Pancreas (tissue), 10 donors: Measurements from ENCODE around the gene WDR3. TPM values are rescaled to one million over a fixed set of nuclear protein-coding genes. Genes with fewer than 3 reads are reported as not detected.

Experiments
- ATAC-seq, 4 donors: fragments of 200-7000 bp; cut with Tn5 transposase; one replicate each; pipeline versions ENCODE4 v1.8.0 to v1.9.1; 2020; ENCODE audit warnings: mild to moderate bottlenecking in 4 of 4, moderate library complexity in 4 of 4
- DNase-seq, 6 donors: peaks; one replicate each; pipeline ENCODE4 v3.0.0-alpha.2; 2020
- FAIRE-seq: peaks from 2 replicates; lab custom pipeline; 2012; peaks lifted over from hg19 to GRCh38; lab: Jason Lieb, UNC
- H3K27ac ChIP-seq, 4 donors: fragments of 200-600 bp; sonication (generic); 1 replicate in 3 of 4; 2 replicates in 1 of 4; pipeline versions ENCODE4 v1.5.0 to v1.8.0; 2020
- H3K27me3 ChIP-seq, 4 donors: fragments of 200-600 bp; one replicate each; pipeline ENCODE4 v1.8.0; 2021
- H3K36me3 ChIP-seq, 3 donors: fragments of 200-600 bp; sonication (generic) in 1 of 3; one replicate each; pipeline versions ENCODE4 v1.5.0 to v1.8.0; 2020 to 2021
- H3K4me1 ChIP-seq, 3 donors: fragments of 200-600 bp; one replicate each; pipeline ENCODE4 v1.8.0; 2021
- H3K4me3 ChIP-seq, 4 donors: fragments of 200-600 bp; sonication (generic) in 2 of 4; one replicate each; pipeline versions ENCODE4 v1.5.0 to v1.8.0; 2020 to 2021
- H3K9me3 ChIP-seq, 4 donors: fragments of 200-600 bp; one replicate each; pipeline ENCODE4 v1.8.0; 2021
- CTCF ChIP-seq, 4 donors: fragments of 200-600 bp; sonication (generic) in 3 of 4; IDR thresholded peaks; one replicate each; pipeline versions ENCODE4 v1.5.0 to v1.8.0; 2021; ENCODE audit warnings: antibody characterized with exemption in 4 of 4
- WGBS, 2 donors: extraction: QIAGEN DNeasy Blood & Tissue Kit; methylation state at CpG; one replicate each; pipeline ENCODE4 v1.1.7; 2013; 5-methylcytosine and 5-hydroxymethylcytosine counted together
- intact Hi-C, 3 donors: fragments of 100-400 bp; cut with DNase I; formaldehyde crosslinking; loops; one replicate each; pipeline versions ENCODE4 v1.11.1 to v1.14.2; 2022
- polyA plus RNA-seq, 2 donors: library from polyadenylated mRNA; stranded (reverse); fragments of 200-250 nt; gene quantifications; one replicate each; pipeline ENCODE4 v1.2.3, GENCODE V29; 2013
- total RNA-seq, 6 donors: library from RNA; stranded (reverse); fragmentation: NEBNext Ultra II Directional in 4 of 6; extraction: Animal tissue kit (Norgen Biotek cat#: 25700) in 4 of 6; gene quantifications; one replicate each; pipeline versions ENCODE4 v1.2.1 to v1.2.4, GENCODE V29; 2021 to 2023
- donor health status: healthy with polysubstance abuse.
- donor health status: DM: no; HTN: no; CAD: no; lungs with moderate emphysema.
- donor health status: DM: no; HTN: no; CAD: no.
- donor health status: control.
- donor health status: control.
- donor health status: Bipolar disorder and iron deficiency.
- donor health status: DM: yes; HTN: yes; CAD: no.
- donor health status: DM: no; HTN: no; CAD: no.
- donor health status: DM: no; HTN: no; CAD: no.
- donor health status: DM: yes; HTN: yes; CAD: no.

WDR3 gene
- total and polyA plus RNA-seq, 8 donors: 1.5 to 18.8 (median 12.3) TPM

GRCh38 chr1:117970252-117970651 is 40.7 kb downstream of the WDR3 start:
- no peak for ATAC-seq
- intact Hi-C loops: no loop called here
- DNase-seq: no peak
- Histone ChIP-seq H3K36me3 (no peaks in the 10 kb centered on the region), H3K4me1 (no peaks in the 10 kb centered on the region), H3K27ac (no peak overlapping the region), H3K9me3 (no peaks in the 10 kb centered on the region), H3K27me3 (no peaks in the 10 kb centered on the region), H3K4me3 (no peak overlapping the region)
- no peak for FAIRE-seq
- 71 to 73% methylated on average over 9 of the region's 9 CpGs for WGBS, 2 donors
- no peak for TF ChIP-seq CTCF (IDR thresholded peaks at IDR 0.05)

- no peaks in the 10 kb centered on the region for H3K27me3 ChIP-seq
- intact Hi-C loops: no loop called here
- DNase-seq (no peak), FAIRE-seq (no peak), ATAC-seq (no peak)
- H3K36me3 ChIP-seq: no peaks in the 10 kb centered on the region
- H3K4me3 ChIP-seq: no peak overlapping the region
- no peak for TF ChIP-seq CTCF (IDR thresholded peaks at IDR 0.05)
- H3K4me1 ChIP-seq: no peaks in the 10 kb centered on the region
- H3K27ac ChIP-seq: no peak overlapping the region
- no peaks in the 10 kb centered on the region for H3K9me3 ChIP-seq
These were observed 42.2 kb downstream of the WDR3 start for GRCh38 chr1:117971777-117972176.

DNA sequence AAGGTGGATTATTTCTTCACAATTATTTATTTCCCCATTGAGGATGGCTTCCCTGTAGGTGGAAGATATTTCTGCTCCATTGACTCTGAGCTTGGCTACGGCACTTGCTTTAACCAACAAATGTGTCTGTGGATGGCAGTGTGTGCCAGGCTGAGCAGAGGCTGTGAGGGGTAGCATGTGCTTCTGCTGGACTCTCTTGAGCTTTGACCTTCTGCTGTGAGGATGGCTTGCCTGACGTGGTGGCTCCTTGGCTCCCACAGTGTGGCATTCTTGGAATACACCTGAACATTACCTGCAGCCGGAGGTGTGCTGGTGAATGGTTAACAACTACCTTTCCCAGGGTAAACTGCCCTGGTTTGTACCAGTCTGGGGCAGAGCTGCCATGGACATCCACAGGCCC is 46.8 kb downstream of the WDR3 start:
- no peak for FAIRE-seq
- WGBS, 2 donors: 59 to 63% methylated on average over 3 of the region's 3 CpGs
- no peaks in the 10 kb centered on the region for H3K4me1 ChIP-seq
- H3K4me3 ChIP-seq: no peak overlapping the region
- intact Hi-C loops: no loop called here
- H3K36me3 ChIP-seq: no peaks in the 10 kb centered on the region
- H3K9me3 ChIP-seq: no peaks in the 10 kb centered on the region
- H3K27me3 ChIP-seq: no peaks in the 10 kb centered on the region
- no peak for ATAC-seq
- TF ChIP-seq CTCF (IDR thresholded peaks at IDR 0.05): no peak
- no peak overlapping the region for H3K27ac ChIP-seq
- DNase-seq: no peak

- Histone ChIP-seq H3K27ac (no peak overlapping the region), H3K4me3 (no peak overlapping the region), H3K9me3 (no peaks in the 10 kb centered on the region), H3K36me3 (no peaks in the 10 kb centered on the region), H3K4me1 (no peaks in the 10 kb centered on the region), H3K27me3 (no peaks in the 10 kb centered on the region)
- no peak for TF ChIP-seq CTCF (IDR thresholded peaks at IDR 0.05)
- FAIRE-seq: no peak
- DNase-seq: no peak
- WGBS, 2 donors: 79 to 89% methylated on average over 5 of the region's 5 CpGs
- intact Hi-C loops: no loop called here
- no peak for ATAC-seq
These were observed 52.1 kb downstream of the WDR3 start for GRCh38 chr1:117981455-117982192.

DNA sequence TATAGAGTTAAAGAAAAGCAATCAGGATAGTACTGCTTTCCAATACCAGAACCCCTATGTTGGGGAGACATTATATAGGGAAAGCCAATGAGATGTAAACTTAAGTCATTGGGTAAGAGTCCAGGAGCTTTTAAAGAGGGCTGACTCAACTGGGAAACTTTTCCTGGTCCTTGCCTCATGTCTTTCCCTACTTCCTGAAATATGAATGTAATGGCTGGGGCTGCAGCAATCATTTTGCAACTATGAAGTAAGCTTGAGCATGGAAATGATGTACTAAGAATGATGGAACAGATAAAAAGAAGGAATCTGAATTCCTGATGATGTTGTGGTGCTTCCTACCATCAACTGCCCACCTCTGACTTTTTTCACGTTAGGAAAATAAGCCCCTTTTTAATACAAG is 55.7 kb downstream of the WDR3 start:
- H3K4me3 ChIP-seq: no peak overlapping the region
- H3K27ac ChIP-seq: no peak overlapping the region
- no peak for ATAC-seq
- no peaks in the 10 kb centered on the region for H3K9me3 ChIP-seq
- intact Hi-C loops: no loop called here
- no peaks in the 10 kb centered on the region for H3K4me1 ChIP-seq
- no peaks in the 10 kb centered on the region for H3K36me3 ChIP-seq
- no peaks in the 10 kb centered on the region for H3K27me3 ChIP-seq
- TF ChIP-seq CTCF (IDR thresholded peaks at IDR 0.05): no peak
- no peak for DNase-seq
- FAIRE-seq: no peak
- WGBS, 2 donors: 45 to 63% methylated on average over 1 of the region's 1 CpG
